Activated naive CD4-positive, alpha-beta T cell treated with anti-CD3 and anti-CD28 coated beads, Interleukin-2, amount 10 ng/mL, durations not matched to agents 7 days and 5 days (primary cell): ENCODE data around the gene KIF25.

ENCODE experiments used
- CTCF ChIA-PET: fragments of 350-600 bp; sonication (Branson Sonifier 250); formaldehyde crosslinking; loops from one replicate; lab custom pipeline; 2021; ENCODE audit warnings: antibody characterized with exemption; lab: Charles Lee
- DNase-seq: peaks from one replicate; pipeline ENCODE4 v3.0.0-alpha.2; 2020
- H3K27ac Mint-ChIP-seq: one replicate; pipeline ENCODE4 v1.8.0; 2021; ENCODE audit warnings: mild to moderate bottlenecking, moderate library complexity, mixed read lengths
- H3K27me3 Mint-ChIP-seq: one replicate; pipeline ENCODE4 v1.8.0; 2021; ENCODE audit warnings: mild to moderate bottlenecking, mixed read lengths
- H3K36me3 Mint-ChIP-seq: one replicate; pipeline ENCODE4 v1.8.0; 2021; ENCODE audit warnings: mixed read lengths
- H3K4me1 Mint-ChIP-seq: one replicate; pipeline ENCODE4 v1.8.0; 2021; ENCODE audit warnings: mixed read lengths
- H3K4me3 Mint-ChIP-seq: one replicate; pipeline ENCODE4 v1.8.0; 2021; ENCODE audit warnings: mild to moderate bottlenecking, moderate library complexity, mixed read lengths
- H3K9me3 Mint-ChIP-seq: one replicate; pipeline ENCODE4 v1.8.0; 2021; ENCODE audit warnings: mixed read lengths

KIF25 gene

DNA sequence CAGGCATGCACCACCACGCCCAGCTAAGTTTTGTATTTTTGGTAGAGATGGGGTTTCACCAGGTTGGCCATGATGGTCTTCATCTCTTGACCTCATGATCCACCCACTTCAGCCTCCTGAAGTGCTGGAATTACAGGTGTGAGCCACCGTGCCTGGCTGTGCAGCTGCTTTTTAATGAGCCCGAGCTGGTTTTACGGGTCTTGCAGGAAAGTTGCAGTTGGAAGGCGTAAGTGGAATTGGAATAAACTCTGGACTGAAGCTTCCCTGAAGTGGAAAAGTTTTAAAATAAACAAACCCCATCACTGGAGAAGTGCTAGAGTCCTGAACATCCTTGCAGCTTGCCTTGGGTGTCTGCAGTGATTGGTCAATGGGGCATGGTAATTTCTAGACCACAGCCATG, 40.4 kb downstream of the KIF25 start:
- CTCF ChIA-PET, result no interaction called here
- H3K4me3 Mint-ChIP-seq, result no peak overlapping the region
- no peak for DNase-seq
- no peak overlapping the region for H3K27ac Mint-ChIP-seq
- no peaks in the 10 kb centered on the region for H3K36me3 Mint-ChIP-seq
- no peaks in the 10 kb centered on the region for H3K4me1 Mint-ChIP-seq
- peaks cover 34% of the 10 kb centered on the region for H3K9me3 Mint-ChIP-seq
- H3K27me3 Mint-ChIP-seq, result peaks cover 25% of the 10 kb centered on the region

GRCh38 chr6:168038576-168039140, 41.2 kb downstream of the KIF25 start:
- H3K36me3 Mint-ChIP-seq, result no peaks in the 10 kb centered on the region
- H3K9me3 Mint-ChIP-seq, result peaks cover 34% of the 10 kb centered on the region
- CTCF ChIA-PET, result no interaction called here

GRCh38 chr6:168039301-168039700, 41.8 kb downstream of the KIF25 start:
- Mint-ChIP-seq H3K4me3 (no peak overlapping the region), H3K4me1 (no peaks in the 10 kb centered on the region), H3K27me3 (peaks cover 16% of the 10 kb centered on the region), H3K27ac (no peak overlapping the region), H3K36me3 (no peaks in the 10 kb centered on the region), H3K9me3 (peaks cover 32% of the 10 kb centered on the region)
- CTCF ChIA-PET, result no interaction called here
- no peak for DNase-seq

More at GRCh38 chr6:168038576-168039140, 41.2 kb downstream of the KIF25 start:
- DNase-seq, result no peak
- H3K4me3 Mint-ChIP-seq, result no peak overlapping the region
- H3K4me1 Mint-ChIP-seq, result no peaks in the 10 kb centered on the region
- peaks cover 18% of the 10 kb centered on the region for H3K27me3 Mint-ChIP-seq
- H3K27ac Mint-ChIP-seq, result no peak overlapping the region

DNA sequence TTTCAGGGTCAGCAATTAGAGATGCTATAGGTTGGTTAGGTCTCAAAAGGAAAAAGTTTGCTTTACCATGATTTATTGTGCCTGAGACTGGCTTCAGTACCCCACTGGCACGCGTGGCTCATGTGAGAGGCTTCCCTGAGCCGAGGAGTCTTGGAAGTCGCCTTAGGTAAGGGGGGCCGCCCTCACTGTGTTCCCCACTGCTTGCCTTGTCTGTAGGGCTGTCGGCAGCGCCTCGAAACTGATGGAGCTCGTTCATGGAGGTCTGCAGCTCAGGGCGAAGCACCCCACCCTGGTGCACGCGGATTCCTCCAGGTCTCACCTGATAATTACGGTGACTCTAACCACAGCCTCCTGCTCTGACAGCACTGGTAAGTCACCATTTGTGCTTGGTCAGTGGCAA, 42.4 kb downstream of the KIF25 start:
- no peak for DNase-seq
- Mint-ChIP-seq H3K4me1 (no peaks in the 10 kb centered on the region), H3K27me3 (peaks cover 10% of the 10 kb centered on the region), H3K27ac (no peak overlapping the region), H3K36me3 (no peaks in the 10 kb centered on the region), H3K4me3 (no peak overlapping the region), H3K9me3 (peaks cover 32% of the 10 kb centered on the region)
- CTCF ChIA-PET, result no interaction called here

- Mint-ChIP-seq H3K4me3 (no peak overlapping the region), H3K9me3 (peaks cover 32% of the 10 kb centered on the region), H3K4me1 (no peaks in the 10 kb centered on the region), H3K36me3 (no peaks in the 10 kb centered on the region), H3K27me3 (no peaks in the 10 kb centered on the region), H3K27ac (no peak overlapping the region)
- DNase-seq, result no peak
- CTCF ChIA-PET, result no interaction called here
These were observed 43.5 kb downstream of the KIF25 start for GRCh38 chr6:168040856-168041496.

DNA sequence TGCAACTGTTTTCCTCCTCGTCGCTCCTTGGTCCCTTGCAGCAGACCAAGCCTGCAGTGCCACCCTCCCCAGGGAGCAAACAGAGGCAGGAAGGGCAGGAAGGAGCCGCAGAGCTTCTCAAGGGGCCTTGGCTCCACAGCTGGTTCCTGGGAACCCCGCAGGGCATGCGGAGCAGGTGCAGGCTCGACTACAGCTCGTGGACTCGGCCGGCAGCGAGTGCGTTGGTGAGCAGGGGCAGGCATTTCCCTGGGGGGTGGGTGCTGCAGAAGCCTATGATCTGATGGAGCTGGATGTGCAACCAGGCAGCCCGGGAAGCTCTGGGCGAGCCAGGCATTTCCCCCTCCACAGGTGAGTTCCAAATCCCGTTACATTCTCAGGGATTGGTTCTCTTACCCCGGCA, 44.5 kb downstream of the KIF25 start:
- H3K4me1 Mint-ChIP-seq, result no peaks in the 10 kb centered on the region
- H3K36me3 Mint-ChIP-seq, result no peaks in the 10 kb centered on the region
- H3K9me3 Mint-ChIP-seq, result peaks cover 32% of the 10 kb centered on the region
- H3K27ac Mint-ChIP-seq, result no peak overlapping the region
- no peak for DNase-seq
- H3K27me3 Mint-ChIP-seq, result no peaks in the 10 kb centered on the region
- no peak overlapping the region for H3K4me3 Mint-ChIP-seq
- CTCF ChIA-PET, result no interaction called here

- no peaks in the 10 kb centered on the region for H3K4me1 Mint-ChIP-seq
- DNase-seq, result no peak
- H3K27me3 Mint-ChIP-seq, result no peaks in the 10 kb centered on the region
- H3K27ac Mint-ChIP-seq, result no peak overlapping the region
- no peaks in the 10 kb centered on the region for H3K36me3 Mint-ChIP-seq
- H3K9me3 Mint-ChIP-seq, result peaks cover 32% of the 10 kb centered on the region
- CTCF ChIA-PET, result no interaction called here
- H3K4me3 Mint-ChIP-seq, result no peak overlapping the region
These were observed 45.1 kb downstream of the KIF25 start for GRCh38 chr6:168042426-168043192.

DNA sequence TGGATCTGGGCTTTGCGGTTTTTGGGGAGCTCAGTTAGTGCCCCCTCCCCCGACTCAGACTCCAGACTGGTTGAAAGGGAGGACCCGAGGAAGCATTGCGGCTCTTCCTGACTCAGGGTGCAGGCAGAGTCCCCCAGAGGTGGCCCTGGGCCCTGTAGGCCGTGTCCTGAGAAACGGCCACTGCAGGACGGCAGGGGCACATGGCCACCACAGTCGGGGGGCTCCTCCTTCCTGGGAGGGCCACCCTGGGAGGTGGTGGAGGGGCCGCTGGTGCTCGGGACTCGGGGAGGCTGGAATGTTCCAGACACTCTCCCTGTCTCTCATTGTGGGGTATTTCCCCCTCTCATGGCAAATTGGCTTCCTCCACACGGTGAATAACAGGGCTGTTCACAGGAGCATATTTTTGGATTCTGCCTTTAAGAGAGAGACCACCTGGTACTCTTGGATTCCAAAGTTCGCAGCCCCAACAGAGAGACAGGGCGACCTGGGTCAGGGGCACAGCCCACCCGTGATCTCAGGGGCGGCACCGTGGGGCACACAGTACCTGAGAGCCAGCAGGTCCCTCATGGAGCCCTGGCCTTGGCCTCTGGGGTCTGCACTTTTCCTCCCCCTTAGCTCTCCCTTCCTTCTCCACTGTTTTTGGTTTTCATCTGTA, 45.8 kb downstream of the KIF25 start:
- H3K4me1 Mint-ChIP-seq, result no peaks in the 10 kb centered on the region
- peaks cover 28% of the 10 kb centered on the region for H3K9me3 Mint-ChIP-seq
- no peak overlapping the region for H3K27ac Mint-ChIP-seq
- no peaks in the 10 kb centered on the region for H3K36me3 Mint-ChIP-seq
- H3K27me3 Mint-ChIP-seq, result no peaks in the 10 kb centered on the region
- CTCF ChIA-PET, result no interaction called here
- DNase-seq, result no peak
- no peak overlapping the region for H3K4me3 Mint-ChIP-seq

DNA sequence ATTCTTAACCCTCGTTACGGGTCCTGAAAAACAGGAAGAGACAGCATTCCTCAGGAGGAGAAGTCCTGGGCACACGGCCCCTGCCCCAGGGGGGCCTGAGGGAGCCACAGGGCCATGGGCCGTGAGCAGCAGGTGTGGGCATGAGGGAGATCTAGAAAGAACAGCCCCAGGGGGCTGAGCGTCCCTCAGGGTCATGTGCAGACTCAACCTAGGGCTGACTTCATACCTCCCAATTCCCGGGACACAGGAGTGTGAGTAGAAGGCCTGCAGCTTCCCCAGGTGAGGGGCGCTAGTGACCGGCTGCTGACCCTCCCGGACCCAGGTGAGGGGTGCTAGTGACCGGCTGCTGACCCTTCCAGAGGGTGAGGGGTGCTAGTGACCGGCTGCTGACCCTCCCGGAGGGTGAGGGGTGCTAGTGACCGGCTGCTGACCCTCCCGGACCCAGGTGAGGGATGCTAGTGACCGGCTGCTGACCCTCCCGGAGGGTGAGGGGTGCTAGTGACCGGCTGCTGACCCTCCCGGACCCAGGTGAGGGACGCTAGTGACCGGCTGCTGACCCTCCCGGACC, 46.5 kb downstream of the KIF25 start:
- no peak for DNase-seq
- Mint-ChIP-seq H3K4me1 (no peaks in the 10 kb centered on the region), H3K36me3 (no peaks in the 10 kb centered on the region), H3K27ac (no peak overlapping the region), H3K4me3 (no peak overlapping the region), H3K9me3 (peaks cover 23% of the 10 kb centered on the region), H3K27me3 (no peaks in the 10 kb centered on the region)
- CTCF ChIA-PET, result no interaction called here

DNA sequence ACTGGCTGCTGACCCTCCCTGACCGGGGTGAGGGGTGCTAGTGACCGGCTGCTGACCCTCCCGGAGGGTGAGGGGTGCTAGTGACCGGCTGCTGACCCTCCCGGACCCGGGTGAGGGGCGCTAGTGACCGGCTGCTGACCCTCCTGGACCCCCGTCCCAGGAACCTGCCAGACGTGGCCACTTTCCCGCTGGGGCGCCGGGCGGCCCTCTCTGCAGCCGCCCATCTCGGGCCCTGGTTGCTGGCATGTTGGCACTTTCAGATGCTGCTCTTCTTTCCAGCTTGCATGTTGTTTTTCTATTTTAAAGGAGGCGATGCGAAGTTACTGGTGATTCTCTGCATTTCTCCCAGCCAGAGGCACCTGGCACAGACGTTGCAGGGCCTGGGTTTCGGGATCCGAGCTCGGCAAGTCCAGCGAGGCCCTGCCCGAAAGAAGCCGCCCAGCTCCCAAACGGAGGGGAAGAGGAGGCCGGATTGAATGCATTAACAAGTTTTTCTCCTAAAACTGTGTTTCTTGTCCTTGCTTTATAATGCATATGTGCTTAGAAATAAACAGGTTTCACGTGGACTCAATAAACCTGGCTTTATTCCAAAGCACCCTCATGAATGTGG, 47.2 kb downstream of the KIF25 start:
- DNase-seq, result no peak
- CTCF ChIA-PET, result no interaction called here
- Mint-ChIP-seq H3K4me3 (no peak overlapping the region), H3K27ac (no peak overlapping the region), H3K9me3 (peaks cover 19% of the 10 kb centered on the region), H3K4me1 (no peaks in the 10 kb centered on the region), H3K27me3 (no peaks in the 10 kb centered on the region), H3K36me3 (no peaks in the 10 kb centered on the region)

DNA sequence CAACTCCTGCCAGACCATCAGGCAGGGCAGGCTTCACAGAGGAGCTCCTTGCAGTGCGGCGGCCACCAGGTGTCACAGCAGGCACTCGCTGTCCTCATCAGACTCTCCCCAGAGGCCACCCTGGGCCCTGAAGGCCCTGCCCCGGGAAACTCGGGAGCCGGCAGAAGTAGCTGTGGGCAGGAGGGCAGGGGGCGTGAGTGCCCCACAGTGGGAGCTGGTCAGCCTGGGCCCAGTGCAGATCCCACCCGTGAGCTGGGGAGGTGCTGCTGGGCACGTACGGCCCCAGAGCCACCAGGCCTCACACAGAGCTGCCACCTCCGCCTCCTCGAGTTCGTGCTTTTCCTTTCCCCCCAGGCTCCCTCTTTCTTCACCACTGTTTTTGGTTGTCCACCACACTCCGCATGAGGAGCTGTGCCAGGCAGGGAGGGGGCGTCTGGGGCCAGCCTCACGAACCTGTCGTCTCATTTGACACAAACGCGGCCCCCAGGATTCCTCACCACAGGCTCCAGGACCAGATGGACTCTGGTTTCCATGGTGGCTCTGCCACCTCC, 47.7 kb downstream of the KIF25 start:
- Mint-ChIP-seq H3K27ac (no peak overlapping the region), H3K36me3 (no peaks in the 10 kb centered on the region), H3K4me1 (no peaks in the 10 kb centered on the region), H3K9me3 (peaks cover 13% of the 10 kb centered on the region), H3K27me3 (no peaks in the 10 kb centered on the region), H3K4me3 (no peak overlapping the region)
- CTCF ChIA-PET, result no interaction called here
- DNase-seq, result no peak

- no peak for DNase-seq
- Mint-ChIP-seq H3K9me3 (peaks cover 9% of the 10 kb centered on the region), H3K4me1 (no peaks in the 10 kb centered on the region), H3K36me3 (no peaks in the 10 kb centered on the region), H3K4me3 (no peak overlapping the region), H3K27me3 (no peaks in the 10 kb centered on the region), H3K27ac (no peak overlapping the region)
- CTCF ChIA-PET, result no interaction called here
These were observed 48.5 kb downstream of the KIF25 start for GRCh38 chr6:168045706-168046620.

GRCh38 chr6:168046696-168047095, 49.2 kb downstream of the KIF25 start:
- Mint-ChIP-seq H3K4me1 (no peaks in the 10 kb centered on the region), H3K4me3 (no peak overlapping the region), H3K36me3 (no peaks in the 10 kb centered on the region), H3K27ac (no peak overlapping the region), H3K27me3 (no peaks in the 10 kb centered on the region), H3K9me3 (peaks cover 5% of the 10 kb centered on the region)
- CTCF ChIA-PET, result no interaction called here
- no peak for DNase-seq
